WTC11 (cell line): ENCODE measurements around the gene PLPPR4.

Experiments used
- TF ChIP-seq, protein P1 (sequence below): sonication (generic); formaldehyde crosslinking; conservative IDR thresholded peaks from 2 replicates; pipeline ENCODE4 v1.8.1; 2023; ENCODE audit warnings: mild to moderate bottlenecking, low read depth, missing genetic modification reagents, moderate library complexity
- TF ChIP-seq, protein P2 (sequence below): fragments of 200-600 bp; IDR thresholded peaks from 2 replicates; pipeline ENCODE4 v1.8.0; 2022; ENCODE audit warnings: antibody characterized with exemption
- TF ChIP-seq, protein P3 (sequence below): sonication (generic); formaldehyde crosslinking; IDR thresholded peaks from 2 replicates; pipeline ENCODE4 v1.8.1; 2022; ENCODE audit warnings: low read depth, mild to moderate bottlenecking, moderate library complexity, missing genetic modification reagents, borderline replicate concordance
- TF ChIP-seq, protein P4 (sequence below): sonication (generic); formaldehyde crosslinking; IDR thresholded peaks from 2 replicates; pipeline ENCODE4 v1.8.0; 2023; ENCODE audit warnings: missing genetic modification reagents
- TF ChIP-seq, protein P5 (sequence below): sonication (generic); formaldehyde crosslinking; IDR thresholded peaks from 2 replicates; pipeline ENCODE4 v1.8.1; 2022; ENCODE audit warnings: missing genetic modification reagents, borderline replicate concordance

DNA sequence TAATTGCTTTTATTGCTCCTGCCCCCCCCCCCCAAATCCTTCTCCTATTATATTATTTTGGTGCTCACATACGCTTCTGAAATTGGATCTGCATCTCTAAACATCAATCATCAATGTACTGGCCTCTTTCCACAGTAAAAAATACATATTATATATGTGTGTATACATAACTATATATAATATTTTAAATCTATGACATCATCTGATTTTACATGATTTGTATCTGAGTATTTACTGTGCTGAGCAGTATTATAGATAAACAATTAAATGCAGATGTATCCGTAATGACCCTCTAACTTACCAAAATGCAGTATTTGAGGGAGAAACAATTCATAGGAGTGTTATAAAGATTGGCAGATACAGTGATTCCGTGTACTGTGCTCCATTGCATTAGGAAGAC, 832 bp downstream of the PLPPR4 start:
- TF ChIP-seq, protein P1, sequence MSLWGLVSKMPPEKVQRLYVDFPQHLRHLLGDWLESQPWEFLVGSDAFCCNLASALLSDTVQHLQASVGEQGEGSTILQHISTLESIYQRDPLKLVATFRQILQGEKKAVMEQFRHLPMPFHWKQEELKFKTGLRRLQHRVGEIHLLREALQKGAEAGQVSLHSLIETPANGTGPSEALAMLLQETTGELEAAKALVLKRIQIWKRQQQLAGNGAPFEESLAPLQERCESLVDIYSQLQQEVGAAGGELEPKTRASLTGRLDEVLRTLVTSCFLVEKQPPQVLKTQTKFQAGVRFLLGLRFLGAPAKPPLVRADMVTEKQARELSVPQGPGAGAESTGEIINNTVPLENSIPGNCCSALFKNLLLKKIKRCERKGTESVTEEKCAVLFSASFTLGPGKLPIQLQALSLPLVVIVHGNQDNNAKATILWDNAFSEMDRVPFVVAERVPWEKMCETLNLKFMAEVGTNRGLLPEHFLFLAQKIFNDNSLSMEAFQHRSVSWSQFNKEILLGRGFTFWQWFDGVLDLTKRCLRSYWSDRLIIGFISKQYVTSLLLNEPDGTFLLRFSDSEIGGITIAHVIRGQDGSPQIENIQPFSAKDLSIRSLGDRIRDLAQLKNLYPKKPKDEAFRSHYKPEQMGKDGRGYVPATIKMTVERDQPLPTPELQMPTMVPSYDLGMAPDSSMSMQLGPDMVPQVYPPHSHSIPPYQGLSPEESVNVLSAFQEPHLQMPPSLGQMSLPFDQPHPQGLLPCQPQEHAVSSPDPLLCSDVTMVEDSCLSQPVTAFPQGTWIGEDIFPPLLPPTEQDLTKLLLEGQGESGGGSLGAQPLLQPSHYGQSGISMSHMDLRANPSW (CRISPR knock-in tag), result no peak
- TF ChIP-seq, protein P2, sequence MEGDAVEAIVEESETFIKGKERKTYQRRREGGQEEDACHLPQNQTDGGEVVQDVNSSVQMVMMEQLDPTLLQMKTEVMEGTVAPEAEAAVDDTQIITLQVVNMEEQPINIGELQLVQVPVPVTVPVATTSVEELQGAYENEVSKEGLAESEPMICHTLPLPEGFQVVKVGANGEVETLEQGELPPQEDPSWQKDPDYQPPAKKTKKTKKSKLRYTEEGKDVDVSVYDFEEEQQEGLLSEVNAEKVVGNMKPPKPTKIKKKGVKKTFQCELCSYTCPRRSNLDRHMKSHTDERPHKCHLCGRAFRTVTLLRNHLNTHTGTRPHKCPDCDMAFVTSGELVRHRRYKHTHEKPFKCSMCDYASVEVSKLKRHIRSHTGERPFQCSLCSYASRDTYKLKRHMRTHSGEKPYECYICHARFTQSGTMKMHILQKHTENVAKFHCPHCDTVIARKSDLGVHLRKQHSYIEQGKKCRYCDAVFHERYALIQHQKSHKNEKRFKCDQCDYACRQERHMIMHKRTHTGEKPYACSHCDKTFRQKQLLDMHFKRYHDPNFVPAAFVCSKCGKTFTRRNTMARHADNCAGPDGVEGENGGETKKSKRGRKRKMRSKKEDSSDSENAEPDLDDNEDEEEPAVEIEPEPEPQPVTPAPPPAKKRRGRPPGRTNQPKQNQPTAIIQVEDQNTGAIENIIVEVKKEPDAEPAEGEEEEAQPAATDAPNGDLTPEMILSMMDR, result no peak
- TF ChIP-seq, protein P3, sequence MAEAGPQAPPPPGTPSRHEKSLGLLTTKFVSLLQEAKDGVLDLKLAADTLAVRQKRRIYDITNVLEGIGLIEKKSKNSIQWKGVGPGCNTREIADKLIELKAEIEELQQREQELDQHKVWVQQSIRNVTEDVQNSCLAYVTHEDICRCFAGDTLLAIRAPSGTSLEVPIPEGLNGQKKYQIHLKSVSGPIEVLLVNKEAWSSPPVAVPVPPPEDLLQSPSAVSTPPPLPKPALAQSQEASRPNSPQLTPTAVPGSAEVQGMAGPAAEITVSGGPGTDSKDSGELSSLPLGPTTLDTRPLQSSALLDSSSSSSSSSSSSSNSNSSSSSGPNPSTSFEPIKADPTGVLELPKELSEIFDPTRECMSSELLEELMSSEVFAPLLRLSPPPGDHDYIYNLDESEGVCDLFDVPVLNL (CRISPR knock-in tag), result no peak
- TF ChIP-seq, protein P4, sequence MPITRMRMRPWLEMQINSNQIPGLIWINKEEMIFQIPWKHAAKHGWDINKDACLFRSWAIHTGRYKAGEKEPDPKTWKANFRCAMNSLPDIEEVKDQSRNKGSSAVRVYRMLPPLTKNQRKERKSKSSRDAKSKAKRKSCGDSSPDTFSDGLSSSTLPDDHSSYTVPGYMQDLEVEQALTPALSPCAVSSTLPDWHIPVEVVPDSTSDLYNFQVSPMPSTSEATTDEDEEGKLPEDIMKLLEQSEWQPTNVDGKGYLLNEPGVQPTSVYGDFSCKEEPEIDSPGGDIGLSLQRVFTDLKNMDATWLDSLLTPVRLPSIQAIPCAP (CRISPR knock-in tag), result no peak
- TF ChIP-seq, protein P5, sequence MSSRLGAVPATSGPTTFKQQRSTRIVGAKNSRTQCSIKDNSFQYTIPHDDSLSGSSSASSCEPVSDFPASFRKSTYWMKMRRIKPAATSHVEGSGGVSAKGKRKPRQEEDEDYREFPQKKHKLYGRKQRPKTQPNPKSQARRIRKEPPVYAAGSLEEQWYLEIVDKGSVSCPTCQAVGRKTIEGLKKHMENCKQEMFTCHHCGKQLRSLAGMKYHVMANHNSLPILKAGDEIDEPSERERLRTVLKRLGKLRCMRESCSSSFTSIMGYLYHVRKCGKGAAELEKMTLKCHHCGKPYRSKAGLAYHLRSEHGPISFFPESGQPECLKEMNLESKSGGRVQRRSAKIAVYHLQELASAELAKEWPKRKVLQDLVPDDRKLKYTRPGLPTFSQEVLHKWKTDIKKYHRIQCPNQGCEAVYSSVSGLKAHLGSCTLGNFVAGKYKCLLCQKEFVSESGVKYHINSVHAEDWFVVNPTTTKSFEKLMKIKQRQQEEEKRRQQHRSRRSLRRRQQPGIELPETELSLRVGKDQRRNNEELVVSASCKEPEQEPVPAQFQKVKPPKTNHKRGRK (CRISPR knock-in tag), result no peak
